ENCODE data around the gene ADAMTS3. TPM values are rescaled to one million over a fixed set of nuclear protein-coding genes. Genes with fewer than 3 reads are reported as not detected.

The ADAMTS3 gene
- total RNA-seq (ENCODE audit: low replicate concordance), result 1.6 and 5.0 TPM in 2 replicates

GRCh38 chr4:72568959-72569718, at the start of gene ADAMTS3:
ADAMTS3 (minus strand) TSS chr4:72569221; CDS start chr4:72568762, 459 bp downstream.

